Ureter (tissue), 1 donor: ENCODE results near the gene XXYLT1. TPM values are rescaled to one million over a fixed set of nuclear protein-coding genes. Genes with fewer than 3 reads are reported as not detected.
A peak's percentile ranks its signal among the peaks of the same experiment; 100 is the strongest.
"Not testable (repeated sequence)": the region's sequence is repeated elsewhere in the genome, so short reads cannot be mapped to it uniquely, and the experiment has no call there.

ENCODE experiments used
- DNase-seq: peaks from one replicate; pipeline ENCODE4 v3.0.0-alpha.2; 2020; ENCODE audit warnings: low spot score
- total RNA-seq: library from RNA; stranded (reverse); gene quantifications from one replicate; pipeline ENCODE4 v1.2.4, GENCODE V29; 2023
- donor health status: DM: yes; HTN: yes; CAD: no.

Gene XXYLT1
- total RNA-seq: 19.7 TPM

GRCh38 chr3:195270817-195271409 is at the start of gene XXYLT1:
Gene XXYLT1, minus strand, starts transcription at chr3:195271159. Its CDS starts 101 bp downstream, at chr3:195271058.
- DNase-seq: peak; percentile 90

- DNase-seq: no peak
These were observed 48.1 kb upstream of the XXYLT1 start for GRCh38 chr3:195319060-195319459.

GRCh38 chr3:195312714-195313113 is 41.8 kb upstream of the XXYLT1 start:
- no peak for DNase-seq

GRCh38 chr3:195307711-195308110 is 36.8 kb upstream of the XXYLT1 start:
- DNase-seq: no peak

- no peak for DNase-seq
These were observed 35.4 kb upstream of the XXYLT1 start for GRCh38 chr3:195306369-195306768.

GRCh38 chr3:195302431-195302830 is 31.5 kb upstream of the XXYLT1 start:
- DNase-seq: no peak

GRCh38 chr3:195297446-195297845 is 26.5 kb upstream of the XXYLT1 start:
- no peak for DNase-seq

GRCh38 chr3:195296662-195297061 is 25.7 kb upstream of the XXYLT1 start:
- DNase-seq: no peak

- DNase-seq: no peak
These were observed 20.2 kb upstream of the XXYLT1 start for GRCh38 chr3:195291121-195291520.

GRCh38 chr3:195290643-195291042 is 19.7 kb upstream of the XXYLT1 start:
- DNase-seq: not testable (repeated sequence)

- no peak for DNase-seq
These were observed 15.3 kb upstream of the XXYLT1 start for GRCh38 chr3:195286115-195286872.

- DNase-seq: no peak
These were observed 14.4 kb upstream of the XXYLT1 start for GRCh38 chr3:195285372-195285771.

- no peak for DNase-seq
These were observed 13.9 kb upstream of the XXYLT1 start for GRCh38 chr3:195284842-195285241.

- no peak for DNase-seq
These were observed 12.0 kb upstream of the XXYLT1 start for GRCh38 chr3:195282961-195283360.

- DNase-seq: no peak
These were observed 3.5 kb upstream of the XXYLT1 start for GRCh38 chr3:195274259-195274966.

- DNase-seq: peak; percentile 90
These were observed 668 bp upstream of the XXYLT1 start for GRCh38 chr3:195271410-195272243.

GRCh38 chr3:195270079-195270816 is 711 bp downstream of the XXYLT1 start:
- DNase-seq: no peak

GRCh38 chr3:195269375-195270078 is 1.4 kb downstream of the XXYLT1 start:
- DNase-seq: no peak

GRCh38 chr3:195268576-195269309 is 2.2 kb downstream of the XXYLT1 start:
- no peak for DNase-seq

GRCh38 chr3:195267096-195267495 is 3.9 kb downstream of the XXYLT1 start:
- no peak for DNase-seq
